BE2C (cell line): ENCODE measurements around the gene DPYD.
A peak's percentile ranks its signal among the peaks of the same experiment; 100 is the strongest.

Experiments
- DNase-seq: peaks from one replicate; pipeline ENCODE4 v3.0.0-alpha.2; 2020
- H3K27me3 ChIP-seq: fragments of 250-450 bp; sonication (Bioruptor Pico); 2 replicates; pipeline ENCODE4 v1.5.1; 2020; ENCODE audit warnings: mild to moderate bottlenecking
- H3K36me3 ChIP-seq: fragments of 250-450 bp; sonication (Bioruptor Pico); 2 replicates; pipeline ENCODE4 v1.5.1; 2020; ENCODE audit warnings: mild to moderate bottlenecking
- H3K4me1 ChIP-seq: fragments of 250-450 bp; sonication (Bioruptor Pico); 2 replicates; pipeline ENCODE4 v1.5.1; 2020
- H3K4me3 ChIP-seq: 2 replicates; pipeline ENCODE4 v1.5.1; 2011; ENCODE audit warnings: low read depth, low read length
- H3K9me3 ChIP-seq: fragments of 250-450 bp; sonication (Bioruptor Pico); 2 replicates; pipeline ENCODE4 v1.5.1; 2020
- CTCF ChIP-seq: IDR thresholded peaks from 2 replicates; pipeline ENCODE4 v1.5.1; 2012; ENCODE audit warnings: mild to moderate bottlenecking, low read depth, low read length

DPYD gene

DNA sequence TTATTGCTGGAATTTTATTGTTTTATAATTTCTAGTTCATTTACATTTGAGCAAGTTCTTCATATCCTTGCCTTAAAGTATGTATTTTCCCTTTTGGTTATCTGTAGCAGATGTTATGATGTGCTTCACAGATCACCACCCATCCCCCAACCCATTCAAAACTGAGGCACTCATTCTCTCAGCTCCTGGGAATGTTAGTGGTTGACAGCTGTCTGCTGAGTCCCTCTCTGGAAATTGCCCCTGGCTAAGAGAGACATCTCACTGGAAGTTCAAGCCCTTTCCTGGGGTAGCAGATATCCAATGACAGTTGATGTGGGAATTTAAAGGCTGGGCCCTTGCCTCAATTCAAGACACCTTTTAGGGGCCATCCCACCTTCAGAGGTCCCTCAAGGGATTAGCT, 4.3 kb upstream of the DPYD start:
- no peak for DNase-seq
- Histone ChIP-seq H3K9me3 (no peaks in the 10 kb centered on the region; the same call in 1 of the 2 replicates), H3K4me1 (peaks cover 10% of the 10 kb centered on the region), H3K36me3 (no peaks in the 10 kb centered on the region), H3K27me3 (no peaks in the 10 kb centered on the region), H3K4me3 (no peak overlapping the region)
- TF ChIP-seq CTCF = no peak

DNA sequence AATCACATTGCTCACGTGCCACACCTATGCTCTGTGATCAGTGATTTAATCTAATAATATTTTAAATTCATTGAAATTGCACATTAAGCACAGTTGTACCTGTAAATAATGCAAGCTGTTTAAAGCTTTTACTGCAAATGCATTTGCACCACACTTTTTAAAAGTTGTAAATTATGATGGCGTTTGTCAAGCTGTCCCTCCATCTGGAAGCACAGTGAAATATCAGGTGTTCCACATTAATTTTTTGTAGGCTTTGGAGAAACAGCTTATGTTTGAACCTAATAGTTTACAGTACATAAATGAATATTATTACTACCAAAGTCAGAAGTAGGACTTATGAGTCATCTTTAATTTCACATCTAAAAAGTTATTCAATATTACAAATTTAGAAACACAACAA, 3.0 kb upstream of the DPYD start:
- Histone ChIP-seq H3K4me1 (peaks cover 10% of the 10 kb centered on the region), H3K9me3 (no peaks in the 10 kb centered on the region; the same call in 1 of the 2 replicates), H3K4me3 (no peak overlapping the region), H3K27me3 (no peaks in the 10 kb centered on the region), H3K36me3 (no peaks in the 10 kb centered on the region)
- no peak for DNase-seq
- no peak for TF ChIP-seq CTCF

- no peak for DNase-seq
- Histone ChIP-seq H3K4me1 (peaks cover 5% of the 10 kb centered on the region), H3K27me3 (no peaks in the 10 kb centered on the region), H3K4me3 (peak overlapping the region; percentile 73), H3K9me3 (no peaks in the 10 kb centered on the region), H3K36me3 (no peaks in the 10 kb centered on the region)
- no peak for TF ChIP-seq CTCF
Measured at GRCh38 chr1:97920276-97920831, 480 bp downstream of the DPYD start.

- Histone ChIP-seq H3K36me3 (no peaks in the 10 kb centered on the region), H3K4me3 (peak overlapping the region; percentile 73), H3K27me3 (no peaks in the 10 kb centered on the region), H3K9me3 (no peaks in the 10 kb centered on the region), H3K4me1 (peaks cover 5% of the 10 kb centered on the region; the same call in 1 of the 2 replicates)
- no peak for TF ChIP-seq CTCF
- no peak for DNase-seq
Measured at GRCh38 chr1:97919585-97920261, 1.1 kb downstream of the DPYD start.

DNA sequence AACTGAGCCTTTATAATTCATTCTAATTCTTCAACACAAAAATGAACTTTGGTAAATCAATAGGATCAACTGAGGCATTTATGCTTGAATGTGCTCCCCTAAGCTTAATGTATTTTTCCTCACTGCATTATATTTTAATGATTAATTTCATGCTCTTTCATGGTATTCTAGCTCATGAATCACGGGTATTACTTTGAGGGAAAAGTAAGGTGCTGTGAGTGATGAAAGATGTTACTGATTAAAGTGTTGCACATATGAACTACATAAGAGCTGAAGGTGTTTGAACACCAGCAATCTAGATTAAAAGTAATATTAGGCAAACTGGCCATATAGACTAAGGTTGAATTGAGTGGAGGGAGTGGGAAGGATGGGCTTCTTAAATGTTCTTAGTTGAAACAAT, 1.9 kb downstream of the DPYD start:
- peak overlapping the region; percentile 73 for H3K4me3 ChIP-seq
- TF ChIP-seq CTCF = no peak
- no peak for DNase-seq
- H3K27me3 ChIP-seq = no peaks in the 10 kb centered on the region
- no peaks in the 10 kb centered on the region for H3K9me3 ChIP-seq
- peaks cover 5% of the 10 kb centered on the region; the same call in 1 of the 2 replicates for H3K4me1 ChIP-seq
- H3K36me3 ChIP-seq = no peaks in the 10 kb centered on the region

DNA sequence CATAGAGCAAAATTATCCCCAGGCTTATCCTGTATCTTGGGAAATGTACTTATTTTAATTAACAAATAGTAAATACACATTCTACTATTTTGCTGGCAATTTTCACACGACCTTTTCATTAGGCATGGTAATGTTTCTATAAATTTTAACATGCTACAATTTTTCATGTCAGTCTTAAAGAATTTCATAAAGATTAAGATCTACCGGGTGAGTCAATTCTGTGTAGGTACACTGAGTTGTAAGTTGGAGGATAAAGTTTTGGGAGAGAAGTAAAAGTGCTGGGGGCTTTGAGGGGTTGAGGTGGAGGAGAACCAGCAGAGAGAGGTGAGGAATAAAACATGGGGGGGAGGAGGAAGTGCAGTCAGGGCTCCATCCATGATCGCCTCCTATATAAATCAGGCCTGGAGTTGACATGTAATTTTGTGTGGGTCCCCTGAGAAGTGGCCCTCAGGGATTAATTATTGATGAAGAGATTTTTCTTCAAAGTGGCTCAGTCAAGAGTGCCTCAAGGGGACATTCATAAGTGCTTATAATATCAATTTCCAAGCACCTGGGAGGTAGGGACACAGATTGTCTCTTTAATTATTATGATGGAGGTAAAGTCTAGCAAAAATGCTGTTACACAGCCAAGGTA, 7.2 kb downstream of the DPYD start:
- H3K4me1 ChIP-seq = peaks cover 21% of the 10 kb centered on the region

More for the DNA sequence above, 7.2 kb downstream of the DPYD start:
- no peak for TF ChIP-seq CTCF
- DNase-seq = no peak
- Histone ChIP-seq H3K27me3 (no peaks in the 10 kb centered on the region), H3K9me3 (no peaks in the 10 kb centered on the region), H3K4me3 (no peak overlapping the region), H3K36me3 (no peaks in the 10 kb centered on the region)
